DMS 273 (cell line): ENCODE data around the gene C5AR2.
"Not testable (repeated sequence)": the region's sequence is repeated elsewhere in the genome, so short reads cannot be mapped to it uniquely, and the experiment has no call there.

ENCODE experiments used
- DNase-seq: peaks from one replicate; lab custom pipeline; 2025; ENCODE audit not compliant: unreplicated experiment; lab: John Stamatoyannopoulos, UW

Gene C5AR2

GRCh38 chr19:47383890-47384289, 51.9 kb downstream of the C5AR2 start:
- DNase-seq, result not testable (repeated sequence)

GRCh38 chr19:47384533-47384932, 52.6 kb downstream of the C5AR2 start:
- DNase-seq, result not testable (repeated sequence)

GRCh38 chr19:47386582-47386981, 54.6 kb downstream of the C5AR2 start:
- DNase-seq, result not testable (repeated sequence)

GRCh38 chr19:47387623-47388022, 55.6 kb downstream of the C5AR2 start:
- not testable (repeated sequence) for DNase-seq

GRCh38 chr19:47388721-47389120, 56.7 kb downstream of the C5AR2 start:
- DNase-seq, result not testable (repeated sequence)

- no peak for DNase-seq
These were observed 57.2 kb downstream of the C5AR2 start for GRCh38 chr19:47389150-47389556.

GRCh38 chr19:47390533-47391488, 58.8 kb downstream of the C5AR2 start:
- peak; percentile 54 for DNase-seq

GRCh38 chr19:47391510-47392223, 59.7 kb downstream of the C5AR2 start:
- DNase-seq, result peak; percentile 83
